SK-N-SH (cell line): ENCODE data around the gene NOXA1. TPM values are rescaled to one million over a fixed set of nuclear protein-coding genes. Genes with fewer than 3 reads are reported as not detected.

Source experiments
- CTCF ChIA-PET: fragments of 300-600, 350-600 bp; formaldehyde crosslinking; extraction: SDS; loops from one replicate; lab custom pipeline; 2021; lab: Yijun Ruan, JAX
- POLR2A ChIA-PET: fragments of 350-600 bp; sonication (Branson Sonifier 250); formaldehyde crosslinking; extraction: SDS; loops from one replicate; lab custom pipeline; 2020; ENCODE audit warnings: antibody characterized with exemption, inconsistent platforms; lab: Yijun Ruan, JAX
- DNase-seq: peaks from one replicate; pipeline ENCODE4 v3.0.0; 2012
- H2AFZ ChIP-seq: fragments of 200-600 bp; sonication (generic); 2 replicates; pipeline ENCODE4 v1.8.1; 2016; ENCODE audit warnings: antibody characterized with exemption, mild to moderate bottlenecking, low read depth
- H3F3A ChIP-seq: fragments of 200-600 bp; sonication (generic); replicated peaks from 2 replicates; pipeline ENCODE3; 2016; ENCODE audit warnings: antibody characterized with exemption, mild to moderate bottlenecking; ENCODE audit not compliant: insufficient read depth
- H3K27ac ChIP-seq, 2 experiments: fragments of 200-500 bp in 1 of 2; fragments of 200-600 bp in 1 of 2; sonication (Bioruptor generic) in 1 of 2; sonication (generic), shearing (Covaris generic) in 1 of 2; 2 replicates each; pipeline versions ENCODE4 v1.5.1 to v1.6.1; 2014 to 2016; ENCODE audit warnings: low read depth in 2 of 2, inconsistent platforms in 1 of 2, low read length in 1 of 2, mild to moderate bottlenecking in 1 of 2, mixed read lengths in 1 of 2
- H3K27me3 ChIP-seq: fragments of 200-600 bp; sonication (generic), shearing (Covaris generic); 2 replicates; pipeline ENCODE4 v1.6.1; 2016; ENCODE audit warnings: mixed run types; ENCODE audit not compliant: insufficient read depth
- H3K36me3 ChIP-seq, 2 experiments: fragments of 200-500 bp in 1 of 2; fragments of 200-600 bp in 1 of 2; sonication (Bioruptor generic) in 1 of 2; sonication (generic) in 1 of 2; replicated peaks in 1 of 2; 2 replicates each; pipeline versions ENCODE3 to v1.5.1; 2014 to 2016; ENCODE audit warnings: low read length in 1 of 2, mild to moderate bottlenecking in 1 of 2; ENCODE audit not compliant: insufficient read depth in 2 of 2, control insufficient read depth in 1 of 2
- H3K4me1 ChIP-seq, 2 experiments: fragments of 200-500 bp in 1 of 2; fragments of 200-600 bp in 1 of 2; sonication (Bioruptor generic) in 1 of 2; sonication (generic), shearing (Covaris generic) in 1 of 2; 2 replicates each; pipeline versions ENCODE4 v1.5.1 to v1.6.1; 2014 to 2016; ENCODE audit warnings: low read depth in 1 of 2, low read length in 1 of 2, mixed run types in 1 of 2; ENCODE audit not compliant: insufficient read depth in 2 of 2, control insufficient read depth in 1 of 2
- H3K4me2 ChIP-seq: fragments of 200-600 bp; sonication (generic), shearing (Covaris generic); 2 replicates; pipeline ENCODE4 v1.6.1; 2017; ENCODE audit warnings: mixed run types
- H3K4me3 ChIP-seq, 2 experiments: fragments of 200-500 bp in 1 of 2; fragments of 200-600 bp in 1 of 2; sonication (Bioruptor generic) in 1 of 2; sonication (generic), shearing (Covaris generic) in 1 of 2; 2 replicates each; pipeline versions ENCODE4 v1.5.1 to v1.8.1; 2014 to 2016; ENCODE audit warnings: low read depth in 2 of 2, inconsistent platforms in 1 of 2, low read length in 1 of 2, mild to moderate bottlenecking in 1 of 2, mixed read lengths in 1 of 2, moderate library complexity in 1 of 2
- H3K79me2 ChIP-seq: fragments of 200-600 bp; sonication (generic); 2 replicates; pipeline ENCODE4 v1.8.1; 2017; ENCODE audit warnings: mild to moderate bottlenecking; ENCODE audit not compliant: insufficient read depth
- H3K9ac ChIP-seq: fragments of 200-600 bp; sonication (generic); 2 replicates; pipeline ENCODE4 v1.6.1; 2017; ENCODE audit warnings: mixed run types
- H3K9me2 ChIP-seq: fragments of 200-600 bp; sonication (generic); 2 replicates; pipeline ENCODE4 v1.6.1; 2017; ENCODE audit warnings: mixed run types
- H3K9me3 ChIP-seq: fragments of 200-600 bp; sonication (generic); 2 replicates; pipeline ENCODE4 v1.6.1; 2017; ENCODE audit warnings: mixed run types, mild to moderate bottlenecking, moderate library complexity
- H4K20me1 ChIP-seq: fragments of 200-600 bp; sonication (generic); 2 replicates; pipeline ENCODE4 v1.6.1; 2017; ENCODE audit warnings: mild to moderate bottlenecking, mixed run types; ENCODE audit not compliant: insufficient read depth
- CHD2 ChIP-seq: fragments of 150-350 bp; IDR thresholded peaks from 2 replicates; pipeline ENCODE4 v1.6.1; 2018; ENCODE audit warnings: low read length; ENCODE audit not compliant: partially characterized antibody
- EP300 ChIP-seq, 2 experiments: IDR thresholded peaks; 2 replicates each; pipeline versions ENCODE4 v1.4.0 to v1.6.1; 2012; ENCODE audit warnings: borderline replicate concordance in 1 of 2, low read depth in 1 of 2, low read length in 1 of 2
- FOXJ3 ChIP-seq: sonication (generic); formaldehyde crosslinking; IDR thresholded peaks from 2 replicates; pipeline ENCODE4 v1.5.1; 2020; ENCODE audit warnings: mild to moderate bottlenecking, missing genetic modification reagents
- FOXM1 ChIP-seq: IDR thresholded peaks from 2 replicates; pipeline ENCODE4 v1.4.0; 2012; ENCODE audit warnings: low read depth, mild to moderate bottlenecking
- MXI1 ChIP-seq: IDR thresholded peaks from 2 replicates; pipeline ENCODE4 v1.6.1; 2012; ENCODE audit warnings: mild to moderate bottlenecking, low read depth, low read length, improper control_type of control experiment
- NFIC ChIP-seq: IDR thresholded peaks from 2 replicates; pipeline ENCODE4 v1.4.0; 2012; ENCODE audit warnings: borderline replicate concordance
- POLR2AphosphoS5 ChIP-seq: IDR thresholded peaks from 2 replicates; pipeline ENCODE4 v1.6.1; 2012; ENCODE audit warnings: low read depth, low read length
- RAD21 ChIP-seq: IDR thresholded peaks from 2 replicates; pipeline ENCODE4 v1.6.1; 2012; ENCODE audit warnings: mild to moderate bottlenecking, low read length
- RCOR1 ChIP-seq: fragments of 150-350 bp; IDR thresholded peaks from 2 replicates; pipeline ENCODE4 v1.6.1; 2017; ENCODE audit warnings: antibody characterized with exemption, low read length
- SIN3A ChIP-seq: IDR thresholded peaks from 2 replicates; pipeline ENCODE4 v1.6.1; 2012; ENCODE audit warnings: low read depth, mild to moderate bottlenecking, low read length, moderate library complexity, borderline replicate concordance
- SMC3 ChIP-seq: IDR thresholded peaks from 2 replicates; pipeline ENCODE4 v1.6.1; 2012; ENCODE audit warnings: low read depth, low read length, improper control_type of control experiment
- TAF1 ChIP-seq: IDR thresholded peaks from 2 replicates; pipeline ENCODE4 v1.6.1; 2012; ENCODE audit warnings: low read depth, mild to moderate bottlenecking, low read length, moderate library complexity, borderline replicate concordance
- TEAD4 ChIP-seq: IDR thresholded peaks from 2 replicates; pipeline ENCODE4 v1.4.0; 2012; ENCODE audit warnings: mild to moderate bottlenecking, borderline replicate concordance; ENCODE audit not compliant: insufficient read depth
- WGBS: methylation state at CpG from one replicate; pipeline ENCODE4 v1.1.6; 2017; ENCODE audit warnings: low lambda C conversion rate; 5-methylcytosine and 5-hydroxymethylcytosine counted together
- polyA plus RNA-seq, 3 experiments: library from polyadenylated mRNA; depleted of rRNA; stranded (reverse); fragments of >200 nt; gene quantifications; 2 replicates each; pipeline ENCODE4 v1.2.3, GENCODE V29; 2012
- TF ChIP-seq, protein P1 (sequence below): IDR thresholded peaks from 2 replicates; pipeline ENCODE4; 2012
- TF ChIP-seq, protein P2 (sequence below): IDR thresholded peaks from 2 replicates; pipeline ENCODE4 v1.4.0; 2012; ENCODE audit warnings: low read depth, borderline replicate concordance
- TF ChIP-seq, protein P3 (sequence below): IDR thresholded peaks from 2 replicates; pipeline ENCODE4 v1.4.0; 2012; ENCODE audit warnings: low read depth
- TF ChIP-seq, protein P4 (sequence below): fragments of 200-600 bp; sonication (generic); IDR thresholded peaks from 2 replicates; pipeline ENCODE4 v1.6.1; 2017; ENCODE audit warnings: antibody characterized with exemption, mild to moderate bottlenecking, moderate library complexity

The NOXA1 gene
- polyA plus RNA-seq, 1 of the 3 experiments (the other 2 are of a cell fraction), result 0.39 TPM

DNA sequence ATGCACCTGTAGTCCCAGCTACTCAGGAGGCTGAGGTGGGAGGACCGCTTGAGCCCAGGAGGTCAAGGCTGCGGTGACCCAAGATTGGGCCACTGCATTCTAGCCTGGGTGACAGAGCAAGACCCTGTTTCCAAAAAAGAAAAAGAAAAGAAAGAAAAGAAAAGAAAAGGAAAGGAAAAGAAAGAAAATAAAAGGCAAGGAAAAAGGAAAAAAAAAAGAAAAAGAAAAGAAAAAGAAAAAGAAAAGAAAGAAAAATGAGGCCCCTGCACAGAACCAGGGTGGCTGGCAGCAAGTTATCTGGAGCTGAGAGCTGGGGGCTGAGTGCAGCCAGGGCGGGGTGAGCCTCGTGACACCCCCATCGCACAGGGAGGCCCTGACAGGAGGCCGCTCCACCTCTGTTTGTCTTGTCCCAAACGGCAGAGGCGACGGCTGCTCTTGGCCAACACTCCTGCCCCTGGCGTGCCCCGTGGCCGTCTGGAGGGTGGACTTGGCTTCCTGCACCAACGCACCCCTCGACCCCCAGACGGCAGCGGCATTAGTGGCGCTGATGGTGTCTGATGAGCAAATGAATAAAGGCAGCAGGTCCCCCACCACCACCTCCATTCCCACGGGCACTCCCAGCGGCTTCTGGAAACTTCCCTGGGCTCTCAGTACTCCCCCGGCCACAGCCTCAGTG, 17.0 kb upstream of the NOXA1 start:
- H3F3A ChIP-seq, result peaks cover 7% of the 10 kb centered on the region
- no peaks in the 10 kb centered on the region for H3K9me3 ChIP-seq
- no peak overlapping the region for H2AFZ ChIP-seq
- H3K9me2 ChIP-seq, result no peaks in the 10 kb centered on the region
- peaks cover 4% of the 10 kb centered on the region; the same call in 1 of the 2 replicates for H3K79me2 ChIP-seq
- ChIA-PET POLR2A (no interaction called here), CTCF (interaction anchor here (1.5 kb wide), 1 partner anchor 119 kb away, joined by 5 read pairs; no protein-coding TSS in a partner anchor)
- peaks cover 7 to 13% of the 10 kb centered on the region in 2 experiments; a peak in 3 of 4 replicates for H3K4me1 ChIP-seq
- no peak overlapping the region for H3K4me3 ChIP-seq
- H3K9ac ChIP-seq, result no peak overlapping the region
- H3K36me3 ChIP-seq, result no peaks in the 10 kb centered on the region
- no peak overlapping the region for H3K4me2 ChIP-seq
- no peak for TF ChIP-seq FOXJ3 (CRISPR knock-in tag)
- TF ChIP-seq, protein P1, sequence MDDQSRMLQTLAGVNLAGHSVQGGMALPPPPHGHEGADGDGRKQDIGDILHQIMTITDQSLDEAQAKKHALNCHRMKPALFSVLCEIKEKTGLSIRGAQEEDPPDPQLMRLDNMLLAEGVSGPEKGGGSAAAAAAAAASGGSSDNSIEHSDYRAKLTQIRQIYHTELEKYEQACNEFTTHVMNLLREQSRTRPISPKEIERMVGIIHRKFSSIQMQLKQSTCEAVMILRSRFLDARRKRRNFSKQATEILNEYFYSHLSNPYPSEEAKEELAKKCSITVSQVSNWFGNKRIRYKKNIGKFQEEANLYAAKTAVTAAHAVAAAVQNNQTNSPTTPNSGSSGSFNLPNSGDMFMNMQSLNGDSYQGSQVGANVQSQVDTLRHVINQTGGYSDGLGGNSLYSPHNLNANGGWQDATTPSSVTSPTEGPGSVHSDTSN, result no peak
- no peak for TF ChIP-seq RCOR1
- TF ChIP-seq SIN3A, result no peak
- no peak for TF ChIP-seq FOXM1
- TF ChIP-seq, protein P2, sequence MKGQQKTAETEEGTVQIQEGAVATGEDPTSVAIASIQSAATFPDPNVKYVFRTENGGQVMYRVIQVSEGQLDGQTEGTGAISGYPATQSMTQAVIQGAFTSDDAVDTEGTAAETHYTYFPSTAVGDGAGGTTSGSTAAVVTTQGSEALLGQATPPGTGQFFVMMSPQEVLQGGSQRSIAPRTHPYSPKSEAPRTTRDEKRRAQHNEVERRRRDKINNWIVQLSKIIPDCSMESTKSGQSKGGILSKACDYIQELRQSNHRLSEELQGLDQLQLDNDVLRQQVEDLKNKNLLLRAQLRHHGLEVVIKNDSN, result no peak
- no peak for TF ChIP-seq POLR2AphosphoS5
- TF ChIP-seq TEAD4, result no peak
- no peak for TF ChIP-seq EP300 (IDR thresholded peaks at IDR 0.05; ENCODE audit: borderline replicate concordance in 1 of 2, low read depth in 1 of 2, low read length in 1 of 2)
- TF ChIP-seq NFIC, result no peak
- TF ChIP-seq TAF1, result no peak
- TF ChIP-seq, protein P3, sequence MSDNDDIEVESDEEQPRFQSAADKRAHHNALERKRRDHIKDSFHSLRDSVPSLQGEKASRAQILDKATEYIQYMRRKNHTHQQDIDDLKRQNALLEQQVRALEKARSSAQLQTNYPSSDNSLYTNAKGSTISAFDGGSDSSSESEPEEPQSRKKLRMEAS, result no peak
- no peaks in the 10 kb centered on the region for H3K27me3 ChIP-seq
- 89% methylated on average over 18 of the region's 20 CpGs for WGBS
- H3K27ac ChIP-seq, result no peak overlapping the region
- H4K20me1 ChIP-seq, result 0 out of 2 replicates have a peak, but pooled peaks cover 2% of the 10 kb centered on the region
- DNase-seq, result no peak

DNA sequence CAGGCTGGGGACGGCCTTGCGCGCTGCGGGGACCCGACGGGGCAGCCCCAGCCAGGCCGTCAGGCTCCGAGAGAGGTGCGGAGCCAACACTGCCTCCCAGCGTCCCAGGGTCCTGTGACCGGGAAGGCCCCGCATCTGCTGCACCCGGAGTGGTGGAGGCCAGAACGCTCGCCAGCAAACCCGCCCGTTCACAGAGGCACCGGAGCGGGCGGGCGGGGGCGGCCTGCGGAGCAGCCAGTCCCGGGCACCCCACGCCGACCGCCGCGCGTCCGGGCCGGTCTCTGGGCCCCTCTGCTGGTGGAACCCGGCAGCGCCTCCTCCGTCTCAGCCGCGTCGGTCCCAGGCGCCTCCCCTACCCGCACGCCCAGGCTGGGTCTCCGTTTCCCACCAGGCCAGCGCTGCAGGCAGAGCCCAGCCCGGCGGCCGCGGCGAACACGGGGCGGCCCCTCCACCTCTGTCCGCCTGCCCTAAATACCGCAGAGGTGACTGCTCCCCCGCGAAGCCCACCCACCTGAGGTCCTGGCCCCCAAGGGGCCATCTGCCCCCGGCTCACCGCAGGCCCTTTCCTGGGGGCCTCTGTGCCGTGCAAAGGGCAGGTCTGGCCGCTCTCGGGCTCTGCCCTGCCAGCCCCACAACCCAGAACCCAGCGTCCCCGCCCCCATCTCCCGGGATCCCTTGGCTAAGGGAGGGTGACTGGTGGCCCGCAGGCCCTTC, 16.2 kb upstream of the NOXA1 start:
- no peaks in the 10 kb centered on the region for H3K27me3 ChIP-seq
- peaks cover 4% of the 10 kb centered on the region; the same call in 1 of the 2 replicates for H3K79me2 ChIP-seq
- peak overlapping the region; percentile 32 to 55; a peak in 3 of 4 replicates for H3K4me3 ChIP-seq
- TF ChIP-seq SMC3 (peak; percentile 67), MXI1 (0 out of 2 replicates have a peak, but pooled peaks have one; percentile 35), CHD2 (no peak), RAD21 (peak; percentile 75)
- TF ChIP-seq, protein P4, sequence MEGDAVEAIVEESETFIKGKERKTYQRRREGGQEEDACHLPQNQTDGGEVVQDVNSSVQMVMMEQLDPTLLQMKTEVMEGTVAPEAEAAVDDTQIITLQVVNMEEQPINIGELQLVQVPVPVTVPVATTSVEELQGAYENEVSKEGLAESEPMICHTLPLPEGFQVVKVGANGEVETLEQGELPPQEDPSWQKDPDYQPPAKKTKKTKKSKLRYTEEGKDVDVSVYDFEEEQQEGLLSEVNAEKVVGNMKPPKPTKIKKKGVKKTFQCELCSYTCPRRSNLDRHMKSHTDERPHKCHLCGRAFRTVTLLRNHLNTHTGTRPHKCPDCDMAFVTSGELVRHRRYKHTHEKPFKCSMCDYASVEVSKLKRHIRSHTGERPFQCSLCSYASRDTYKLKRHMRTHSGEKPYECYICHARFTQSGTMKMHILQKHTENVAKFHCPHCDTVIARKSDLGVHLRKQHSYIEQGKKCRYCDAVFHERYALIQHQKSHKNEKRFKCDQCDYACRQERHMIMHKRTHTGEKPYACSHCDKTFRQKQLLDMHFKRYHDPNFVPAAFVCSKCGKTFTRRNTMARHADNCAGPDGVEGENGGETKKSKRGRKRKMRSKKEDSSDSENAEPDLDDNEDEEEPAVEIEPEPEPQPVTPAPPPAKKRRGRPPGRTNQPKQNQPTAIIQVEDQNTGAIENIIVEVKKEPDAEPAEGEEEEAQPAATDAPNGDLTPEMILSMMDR, result peak; percentile 59
- H3F3A ChIP-seq, result peaks cover 7% of the 10 kb centered on the region
- H3K9me2 ChIP-seq, result no peaks in the 10 kb centered on the region
- no peaks in the 10 kb centered on the region for H3K9me3 ChIP-seq
- 40% methylated on average over 2 of the region's 63 CpGs for WGBS
- POLR2A ChIA-PET, result no interaction called here
- H4K20me1 ChIP-seq, result 0 out of 2 replicates have a peak, but pooled peaks cover 4% of the 10 kb centered on the region
- H3K9ac ChIP-seq, result no peak overlapping the region
- peaks cover 7 to 19% of the 10 kb centered on the region in 2 experiments; a peak in 3 of 4 replicates for H3K4me1 ChIP-seq
- DNase-seq, result peak; percentile 98
- no peak overlapping the region for H3K27ac ChIP-seq
- CTCF ChIA-PET, result interaction anchor here (0.9 to 1.9 kb wide), 7 partner anchors 16 to 130 kb away, joined by 3 to 8 read pairs (median 3); partner anchors contain the start of genes EXD3, NRARP and TOR4A
- H3K36me3 ChIP-seq, result no peaks in the 10 kb centered on the region
- peak overlapping the region; percentile 66; the same call in 1 of the 2 replicates for H3K4me2 ChIP-seq
- no peak overlapping the region for H2AFZ ChIP-seq
